Measurements from ENCODE around the gene EPHB1. TPM values are rescaled to one million over a fixed set of nuclear protein-coding genes. Genes with fewer than 3 reads are reported as not detected.

Gene EPHB1
- total RNA-seq, 1 donor: 0.36 TPM

- H3K27ac ChIP-seq (ENCODE audit: low read depth, low read length): no peak overlapping the region
- H3K9me3 ChIP-seq (ENCODE audit: low read depth, low read length): no peaks in the 10 kb centered on the region
- no peaks in the 10 kb centered on the region for H4K20me1 ChIP-seq (ENCODE audit: insufficient read depth, low read length)
- no peak overlapping the region for H3K4me3 ChIP-seq (ENCODE audit: insufficient read depth, low read length)
- H3K27me3 ChIP-seq (ENCODE audit: insufficient read depth, low read length): no peaks in the 10 kb centered on the region
- H3K79me2 ChIP-seq (ENCODE audit: insufficient read depth, low read length): no peaks in the 10 kb centered on the region
- no peak overlapping the region for H3K4me2 ChIP-seq (ENCODE audit: insufficient read depth, low read length)
- DNase-seq (ENCODE audit: insufficient read length, low spot score, missing footprints): no peak
- no peak for TF ChIP-seq CTCF (IDR thresholded peaks at IDR 0.05; ENCODE audit: extremely low read depth, low read depth, low read length)
- no peak overlapping the region for H2AFZ ChIP-seq (ENCODE audit: low read length)
- H3K36me3 ChIP-seq (ENCODE audit: insufficient read depth, low read length): no peaks in the 10 kb centered on the region
- H3K4me1 ChIP-seq (ENCODE audit: insufficient read depth, low read length): no peaks in the 10 kb centered on the region
Measured at GRCh38 chr3:134931045-134931785, 136.2 kb downstream of the EPHB1 start.

- Histone ChIP-seq H4K20me1 (ENCODE audit: insufficient read depth, low read length) (no peaks in the 10 kb centered on the region), H3K4me3 (ENCODE audit: insufficient read depth, low read length) (no peak overlapping the region), H2AFZ (ENCODE audit: low read length) (no peak overlapping the region), H3K36me3 (ENCODE audit: insufficient read depth, low read length) (no peaks in the 10 kb centered on the region), H3K79me2 (ENCODE audit: insufficient read depth, low read length) (no peaks in the 10 kb centered on the region), H3K27me3 (ENCODE audit: insufficient read depth, low read length) (no peaks in the 10 kb centered on the region), H3K4me2 (ENCODE audit: insufficient read depth, low read length) (no peak overlapping the region), H3K4me1 (ENCODE audit: insufficient read depth, low read length) (no peaks in the 10 kb centered on the region), H3K27ac (ENCODE audit: low read depth, low read length) (no peak overlapping the region), H3K9me3 (ENCODE audit: low read depth, low read length) (no peaks in the 10 kb centered on the region)
- no peak for DNase-seq (ENCODE audit: insufficient read length, low spot score, missing footprints)
- no peak for TF ChIP-seq CTCF (IDR thresholded peaks at IDR 0.05; ENCODE audit: extremely low read depth, low read depth, low read length)
Measured at GRCh38 chr3:134932035-134932434, 137.0 kb downstream of the EPHB1 start.

- DNase-seq (ENCODE audit: insufficient read length, low spot score, missing footprints): no peak
- Histone ChIP-seq H3K4me2 (ENCODE audit: insufficient read depth, low read length) (no peak overlapping the region), H3K79me2 (ENCODE audit: insufficient read depth, low read length) (no peaks in the 10 kb centered on the region), H3K9me3 (ENCODE audit: low read depth, low read length) (no peaks in the 10 kb centered on the region), H3K27me3 (ENCODE audit: insufficient read depth, low read length) (no peaks in the 10 kb centered on the region), H2AFZ (ENCODE audit: low read length) (no peak overlapping the region), H4K20me1 (ENCODE audit: insufficient read depth, low read length) (no peaks in the 10 kb centered on the region), H3K4me1 (ENCODE audit: insufficient read depth, low read length) (no peaks in the 10 kb centered on the region), H3K4me3 (ENCODE audit: insufficient read depth, low read length) (no peak overlapping the region), H3K36me3 (ENCODE audit: insufficient read depth, low read length) (no peaks in the 10 kb centered on the region), H3K27ac (ENCODE audit: low read depth, low read length) (no peak overlapping the region)
- no peak for TF ChIP-seq CTCF (IDR thresholded peaks at IDR 0.05; ENCODE audit: extremely low read depth, low read depth, low read length)
Measured at GRCh38 chr3:134933997-134934396, 138.9 kb downstream of the EPHB1 start.

- Histone ChIP-seq H4K20me1 (ENCODE audit: insufficient read depth, low read length) (no peaks in the 10 kb centered on the region), H3K4me1 (ENCODE audit: insufficient read depth, low read length) (no peaks in the 10 kb centered on the region), H3K4me3 (ENCODE audit: insufficient read depth, low read length) (no peak overlapping the region), H3K36me3 (ENCODE audit: insufficient read depth, low read length) (no peaks in the 10 kb centered on the region), H3K4me2 (ENCODE audit: insufficient read depth, low read length) (no peak overlapping the region), H3K79me2 (ENCODE audit: insufficient read depth, low read length) (no peaks in the 10 kb centered on the region), H3K9me3 (ENCODE audit: low read depth, low read length) (no peaks in the 10 kb centered on the region), H3K27me3 (ENCODE audit: insufficient read depth, low read length) (no peaks in the 10 kb centered on the region), H2AFZ (ENCODE audit: low read length) (no peak overlapping the region), H3K27ac (ENCODE audit: low read depth, low read length) (no peak overlapping the region)
- TF ChIP-seq CTCF (IDR thresholded peaks at IDR 0.05; ENCODE audit: extremely low read depth, low read depth, low read length): no peak
- no peak for DNase-seq (ENCODE audit: insufficient read length, low spot score, missing footprints)
Measured at GRCh38 chr3:134934933-134935332, 139.9 kb downstream of the EPHB1 start.

Measured in osteoblast (primary cell).